Hepatocyte (in vitro differentiated cells): ENCODE data around the gene RAPGEF5. TPM values are rescaled to one million over a fixed set of nuclear protein-coding genes. Genes with fewer than 3 reads are reported as not detected.

Experiments
- DNase-seq: peaks from one replicate; pipeline ENCODE4 v3.0.0-alpha.2; 2016; ENCODE audit warnings: low spot score
- H2AFZ ChIP-seq: fragments of 200-600 bp; sonication (generic); 2 replicates; pipeline ENCODE4 v1.6.0; 2016; ENCODE audit warnings: antibody characterized with exemption, mild to moderate bottlenecking
- H3K27ac ChIP-seq: fragments of 200-600 bp; sonication (generic); 2 replicates; pipeline ENCODE4 v1.5.1; 2016; ENCODE audit warnings: mild to moderate bottlenecking
- H3K27me3 ChIP-seq: fragments of 200-600 bp; sonication (generic); 2 replicates; pipeline ENCODE4 v1.6.1; 2016
- H3K36me3 ChIP-seq: fragments of 200-600 bp; sonication (generic); replicated peaks from 2 replicates; pipeline ENCODE4 v1.5.1; 2016; ENCODE audit warnings: low read depth; ENCODE audit not compliant: insufficient read depth
- H3K4me1 ChIP-seq: fragments of 200-600 bp; sonication (generic); 2 replicates; pipeline ENCODE4 v1.5.1; 2016; ENCODE audit warnings: mild to moderate bottlenecking, moderate library complexity; ENCODE audit not compliant: insufficient read depth
- H3K4me2 ChIP-seq: fragments of 200-600 bp; sonication (generic); 2 replicates; pipeline ENCODE4 v1.6.0; 2016
- H3K4me3 ChIP-seq: fragments of 200-600 bp; sonication (generic); 2 replicates; pipeline ENCODE4 v1.5.1; 2016; ENCODE audit warnings: mild to moderate bottlenecking
- H3K79me2 ChIP-seq: fragments of 200-600 bp; sonication (generic); 2 replicates; pipeline ENCODE4 v1.6.0; 2017; ENCODE audit warnings: mild to moderate bottlenecking
- H3K9me2 ChIP-seq: fragments of 200-600 bp; sonication (generic); replicated peaks from 2 replicates; pipeline ENCODE4 v1.6.0; 2017; ENCODE audit warnings: mild to moderate bottlenecking; ENCODE audit not compliant: insufficient read depth
- H3K9me3 ChIP-seq: fragments of 200-600 bp; sonication (generic); 2 replicates; pipeline ENCODE4 v1.5.1; 2016; ENCODE audit warnings: low read depth, mild to moderate bottlenecking
- H4K20me1 ChIP-seq: fragments of 200-600 bp; sonication (generic); 2 replicates; pipeline ENCODE4 v1.6.0; 2016; ENCODE audit warnings: mild to moderate bottlenecking; ENCODE audit not compliant: insufficient read depth, poor library complexity, severe bottlenecking
- CTCF ChIP-seq: fragments of 200-600 bp; sonication (generic); IDR thresholded peaks from 2 replicates; pipeline ENCODE4 v1.5.1; 2016; ENCODE audit warnings: antibody characterized with exemption, mild to moderate bottlenecking; ENCODE audit not compliant: poor library complexity
- EZH2 ChIP-seq: fragments of 200-600 bp; sonication (generic); IDR thresholded peaks from 2 replicates; pipeline ENCODE4 v1.6.1; 2016; ENCODE audit warnings: antibody characterized with exemption, mild to moderate bottlenecking, borderline replicate concordance
- EZH2phosphoT487 ChIP-seq: fragments of 200-600 bp; sonication (generic); IDR thresholded peaks from one replicate; pipeline ENCODE4 v1.6.1; 2018; ENCODE audit warnings: antibody characterized with exemption, mild to moderate bottlenecking, low read depth, moderate library complexity; ENCODE audit not compliant: unreplicated experiment, severe bottlenecking
- WGBS: methylation state at CpG from one replicate; pipeline ENCODE4 v1.1.6; 2016; ENCODE audit warnings: low lambda C conversion rate; ENCODE audit errors: missing lambda C conversion rate; 5-methylcytosine and 5-hydroxymethylcytosine counted together
- polyA plus RNA-seq: library from polyadenylated mRNA; unstranded; fragments of >200 nt; fragmentation: Nextera tagmentation; extraction: Ambion mirVana; gene quantifications from 2 replicates; pipeline ENCODE4 v1.2.1, GENCODE V29; 2016
- total RNA-seq: library from RNA; depleted of rRNA; stranded (reverse); fragments of >200 nt; gene quantifications from 2 replicates; pipeline ENCODE4 v1.2.3, GENCODE V29; 2014

Gene RAPGEF5
- total and polyA plus RNA-seq, 2 experiments from 2014 or later = 5.2 to 14.5 TPM

- 67% methylated on average over 7 of the region's 7 CpGs for WGBS
- Histone ChIP-seq H3K9me3 (no peaks in the 10 kb centered on the region), H3K27ac (no peak overlapping the region), H3K79me2 (no peaks in the 10 kb centered on the region), H4K20me1 (no peaks in the 10 kb centered on the region), H3K36me3 (no peaks in the 10 kb centered on the region), H3K4me1 (no peaks in the 10 kb centered on the region), H3K4me3 (no peak overlapping the region), H3K9me2 (no peaks in the 10 kb centered on the region), H2AFZ (no peak overlapping the region), H3K4me2 (no peak overlapping the region), H3K27me3 (no peaks in the 10 kb centered on the region)
- TF ChIP-seq EZH2phosphoT487 = no peak
- TF ChIP-seq EZH2 = no peak
- peak; percentile 59 for DNase-seq
These were observed 247.2 kb downstream of the RAPGEF5 start for GRCh38 chr7:22109761-22110160.

- Histone ChIP-seq H3K27me3 (no peaks in the 10 kb centered on the region), H3K4me2 (no peak overlapping the region), H3K4me3 (no peak overlapping the region), H3K9me3 (no peaks in the 10 kb centered on the region), H3K36me3 (no peaks in the 10 kb centered on the region), H3K9me2 (no peaks in the 10 kb centered on the region), H3K27ac (no peak overlapping the region), H3K4me1 (no peaks in the 10 kb centered on the region), H3K79me2 (no peaks in the 10 kb centered on the region), H4K20me1 (no peaks in the 10 kb centered on the region), H2AFZ (no peak overlapping the region)
- WGBS = 79% methylated on average over 13 of the region's 13 CpGs
- TF ChIP-seq CTCF = no peak
- no peak for TF ChIP-seq EZH2
- no peak for TF ChIP-seq EZH2phosphoT487
- no peak for DNase-seq
These were observed 248.7 kb downstream of the RAPGEF5 start for GRCh38 chr7:22108151-22108845.

GRCh38 chr7:22105550-22105949 lies 251.4 kb downstream of the RAPGEF5 start:
- 93% methylated on average over 7 of the region's 7 CpGs for WGBS
- Histone ChIP-seq H3K36me3 (no peaks in the 10 kb centered on the region), H3K4me3 (no peak overlapping the region), H3K9me3 (no peaks in the 10 kb centered on the region), H4K20me1 (no peaks in the 10 kb centered on the region), H3K27me3 (no peaks in the 10 kb centered on the region), H2AFZ (no peak overlapping the region), H3K9me2 (no peaks in the 10 kb centered on the region), H3K4me2 (no peak overlapping the region), H3K79me2 (no peaks in the 10 kb centered on the region), H3K27ac (no peak overlapping the region), H3K4me1 (no peaks in the 10 kb centered on the region)
- TF ChIP-seq EZH2 (no peak), EZH2phosphoT487 (no peak), CTCF (no peak)
- DNase-seq = no peak

DNA sequence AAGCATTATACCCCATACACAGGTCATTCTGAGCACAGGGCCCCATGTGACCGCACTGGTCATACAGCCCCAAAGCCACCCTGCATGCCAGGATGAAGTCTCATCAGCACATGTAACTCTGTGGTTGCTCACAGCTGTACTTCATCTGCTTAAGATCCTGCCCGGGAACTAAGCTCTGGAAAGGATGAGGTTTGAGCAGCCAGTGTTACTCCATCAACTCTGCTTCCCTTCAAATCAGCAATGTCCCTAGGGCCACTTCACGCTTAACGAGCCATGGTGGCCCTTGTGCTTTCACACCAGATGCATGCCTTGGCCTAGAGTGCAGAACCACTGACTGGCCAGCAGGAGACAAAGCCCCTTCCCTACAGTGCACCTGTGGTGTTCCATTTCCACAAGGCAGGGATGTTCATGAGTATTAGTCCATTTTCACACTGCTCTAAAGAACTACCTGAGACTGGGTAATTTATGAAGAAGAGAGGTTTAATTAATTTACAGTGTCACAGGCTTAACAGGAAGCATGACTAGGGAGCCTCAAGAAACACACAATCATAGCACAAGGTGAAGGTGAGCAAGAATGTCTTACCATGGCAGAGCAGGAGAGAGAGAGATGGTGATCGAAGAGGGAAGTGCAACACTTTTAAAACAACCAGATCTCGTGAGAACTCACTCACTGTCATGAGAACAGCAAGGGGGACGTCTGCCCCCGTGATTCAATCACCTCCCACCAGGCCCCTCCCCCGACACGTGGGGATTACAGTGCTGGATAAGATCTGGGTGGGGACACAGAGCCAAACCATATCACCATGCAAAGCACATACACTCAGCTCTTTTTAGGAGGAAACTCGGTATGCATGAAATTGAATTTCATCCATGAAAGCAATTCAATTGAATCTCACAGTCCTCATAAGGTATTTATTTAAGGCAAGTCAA lies 262.3 kb downstream of the RAPGEF5 start:
- TF ChIP-seq CTCF = no peak
- no peak for TF ChIP-seq EZH2
- TF ChIP-seq EZH2phosphoT487 = no peak
- no peaks in the 10 kb centered on the region for H3K9me3 ChIP-seq
- no peak for DNase-seq
- H4K20me1 ChIP-seq = no peaks in the 10 kb centered on the region
- no peaks in the 10 kb centered on the region for H3K27me3 ChIP-seq
- no peaks in the 10 kb centered on the region for H3K79me2 ChIP-seq
- H3K36me3 ChIP-seq = no peaks in the 10 kb centered on the region
- H3K4me1 ChIP-seq = no peaks in the 10 kb centered on the region
- H3K27ac ChIP-seq = no peak overlapping the region
- no peaks in the 10 kb centered on the region for H3K9me2 ChIP-seq
- no peak overlapping the region for H3K4me3 ChIP-seq
- 71% methylated on average over 11 of the region's 11 CpGs for WGBS
- no peak overlapping the region for H2AFZ ChIP-seq
- no peak overlapping the region for H3K4me2 ChIP-seq
